NCI-H2196 treated with DMSO at 0.1 percent for 48 hours (cell line): Measurements from ENCODE around the gene NBPF20.
"Not testable (repeated sequence)": the region's sequence is repeated elsewhere in the genome, so short reads cannot be mapped to it uniquely, and the experiment has no call there.

Experiments used
- DNase-seq: peaks from one replicate; lab custom pipeline; 2025; ENCODE audit not compliant: unreplicated experiment; lab: John Stamatoyannopoulos, UW

Gene NBPF20

DNA sequence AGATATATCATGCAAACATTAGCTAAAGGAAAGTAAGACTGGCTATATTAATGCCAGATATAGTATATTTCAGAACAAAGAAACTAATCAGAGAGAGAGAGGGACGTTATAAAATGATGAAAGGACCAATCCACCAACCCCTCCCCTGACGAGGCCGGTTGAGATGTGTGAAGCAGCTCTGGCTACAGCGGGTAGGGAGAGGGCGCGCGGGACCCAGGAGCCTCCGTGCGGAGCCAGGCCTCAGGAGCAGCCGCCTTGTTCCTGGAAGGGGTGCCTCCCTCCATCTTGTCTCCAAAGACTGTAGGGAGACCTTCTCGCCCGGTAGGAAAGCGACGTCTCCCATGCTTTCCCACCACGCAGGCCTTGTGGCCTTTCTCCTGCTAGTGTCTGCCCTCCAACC is 5.4 kb upstream of the NBPF20 start:
- not testable (repeated sequence) for DNase-seq

DNA sequence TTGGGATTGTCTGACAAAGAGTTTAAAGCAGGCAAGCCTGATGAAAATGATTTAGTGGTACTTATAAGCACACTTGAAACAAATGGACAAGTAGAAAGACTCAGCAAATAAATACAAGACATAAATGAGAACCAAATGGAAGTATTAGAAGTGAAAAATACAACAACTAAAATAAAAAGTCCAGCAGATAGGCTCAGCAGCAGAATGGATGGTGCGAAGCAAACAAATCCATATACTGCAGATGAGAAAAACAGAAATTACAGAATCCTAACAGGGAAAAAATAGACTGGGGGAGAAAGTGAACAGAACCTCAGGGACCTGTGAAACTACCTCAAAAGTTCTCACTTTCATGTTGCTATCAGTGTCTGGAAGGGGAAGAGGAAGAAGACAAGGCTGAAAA is 3.9 kb upstream of the NBPF20 start:
- DNase-seq: not testable (repeated sequence)

GRCh38 chr1:145424612-145425435 is 579 bp downstream of the NBPF20 start:
- DNase-seq: not testable (repeated sequence)

GRCh38 chr1:145415149-145415548 is 10.3 kb downstream of the NBPF20 start:
- DNase-seq: not testable (repeated sequence)

DNA sequence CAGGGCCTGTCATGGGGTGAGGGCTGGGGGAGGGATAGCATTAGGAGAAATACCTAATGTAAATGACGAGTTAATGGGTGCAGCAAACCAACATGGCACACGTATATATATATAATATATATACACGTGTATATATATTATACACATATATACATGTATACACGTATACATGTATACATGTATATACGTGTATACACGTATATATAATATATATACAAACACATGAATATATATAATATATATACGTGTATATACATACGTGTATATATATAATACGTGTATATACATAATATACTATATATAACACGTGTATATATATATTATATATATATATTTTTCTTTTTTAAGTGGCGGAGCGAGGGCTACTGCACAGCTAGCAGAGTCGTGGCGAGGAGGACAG is 18.1 kb downstream of the NBPF20 start:
- DNase-seq: not testable (repeated sequence)

GRCh38 chr1:145404949-145405348 is 20.5 kb downstream of the NBPF20 start:
- not testable (repeated sequence) for DNase-seq

DNA sequence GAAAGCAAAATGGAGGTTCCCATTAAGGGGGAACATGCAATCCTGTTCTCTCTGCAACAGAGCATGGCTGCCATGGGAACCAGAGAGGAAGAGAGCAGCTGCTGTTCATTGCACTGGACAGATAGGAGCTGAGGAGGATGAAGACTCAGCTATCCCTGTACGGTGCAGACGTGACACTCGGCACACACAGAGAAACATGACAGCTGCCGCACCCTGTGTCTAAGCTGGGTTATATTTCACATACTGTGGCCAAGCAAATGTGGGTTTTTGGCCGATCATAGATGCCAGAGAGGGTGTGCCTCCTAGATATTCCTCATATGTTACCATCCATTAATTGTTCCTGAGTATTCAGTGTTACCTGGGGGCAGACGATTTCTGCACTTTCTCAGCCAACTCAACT is 24.7 kb downstream of the NBPF20 start:
- DNase-seq: not testable (repeated sequence)
